Activated CD8-positive, alpha-beta memory T cell treated with anti-CD3 and anti-CD28 coated beads, Interleukin-2, amount 50 U/mL, for 1 hour (primary cell): ENCODE data around the gene DNASE2.
"Not testable (repeated sequence)": the region's sequence is repeated elsewhere in the genome, so short reads cannot be mapped to it uniquely, and the experiment has no call there.

Source experiments
- DNase-seq: peaks from one replicate; pipeline ENCODE4 v3.0.0-alpha.2; 2020; ENCODE audit errors: extremely low read depth

DNASE2 gene

DNA sequence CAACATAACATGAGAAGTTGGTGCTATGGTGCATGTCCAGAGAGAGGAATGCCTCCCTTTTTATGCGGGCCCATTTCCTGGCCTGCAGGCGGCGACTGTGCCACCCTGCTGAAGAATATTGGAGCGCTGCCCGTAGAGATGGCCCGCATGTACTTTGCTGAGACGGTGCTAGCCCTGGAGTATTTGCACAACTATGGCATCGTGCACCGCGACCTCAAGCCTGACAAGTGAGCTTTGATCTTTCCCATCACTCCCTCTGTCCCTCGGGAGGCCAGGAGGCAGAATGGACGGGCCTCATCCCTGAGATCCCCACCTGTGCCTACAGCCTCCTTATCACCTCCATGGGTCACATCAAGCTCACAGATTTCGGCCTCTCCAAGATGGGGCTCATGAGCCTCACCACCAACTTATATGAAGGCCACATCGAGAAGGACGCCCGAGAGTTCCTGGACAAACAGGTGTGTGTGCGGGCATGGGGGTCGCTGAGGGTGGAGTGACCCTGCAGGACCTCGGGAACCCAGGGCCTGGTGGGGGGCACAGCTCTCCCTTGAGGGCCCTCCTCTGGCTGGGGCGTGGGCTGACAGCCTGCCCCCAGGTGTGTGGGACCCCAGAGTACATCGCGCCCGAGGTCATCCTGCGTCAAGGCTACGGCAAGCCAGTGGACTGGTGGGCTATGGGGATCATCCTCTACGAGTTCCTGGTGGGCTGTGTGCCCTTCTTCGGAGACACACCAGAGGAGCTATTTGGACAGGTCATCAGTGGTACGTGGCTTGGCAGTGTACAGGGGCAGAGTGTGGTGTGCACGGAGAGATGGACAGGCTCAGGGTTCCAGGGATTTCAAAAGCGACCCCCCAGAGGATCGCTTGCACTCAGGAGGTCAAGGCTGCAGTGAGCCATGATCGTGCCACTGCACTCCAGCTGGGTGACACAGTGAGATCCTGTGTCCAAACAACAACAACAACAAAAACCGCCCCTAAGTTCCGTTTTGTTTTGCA, 16.2 kb downstream of the DNASE2 start:
- no peak for DNase-seq

DNA sequence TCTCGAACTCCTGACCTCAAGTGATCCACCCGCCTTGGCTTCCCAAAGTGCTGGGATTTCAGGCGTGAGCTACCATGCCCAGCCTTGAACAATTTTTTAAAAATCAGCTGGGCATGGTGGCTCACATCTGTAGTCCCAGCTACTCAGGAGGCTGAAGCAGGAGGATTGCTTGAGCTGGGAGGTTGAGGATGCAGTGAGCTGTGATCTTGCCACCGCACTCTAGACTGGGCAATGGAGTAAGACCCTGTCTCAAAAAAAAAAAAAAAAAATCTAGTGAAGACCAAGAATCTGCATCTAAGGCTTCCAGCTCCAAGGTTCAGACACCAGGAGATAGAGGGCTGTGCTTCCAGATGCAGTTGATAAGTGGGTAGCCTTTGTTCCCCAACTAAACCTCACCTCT, 17.1 kb downstream of the DNASE2 start:
- no peak for DNase-seq

DNA sequence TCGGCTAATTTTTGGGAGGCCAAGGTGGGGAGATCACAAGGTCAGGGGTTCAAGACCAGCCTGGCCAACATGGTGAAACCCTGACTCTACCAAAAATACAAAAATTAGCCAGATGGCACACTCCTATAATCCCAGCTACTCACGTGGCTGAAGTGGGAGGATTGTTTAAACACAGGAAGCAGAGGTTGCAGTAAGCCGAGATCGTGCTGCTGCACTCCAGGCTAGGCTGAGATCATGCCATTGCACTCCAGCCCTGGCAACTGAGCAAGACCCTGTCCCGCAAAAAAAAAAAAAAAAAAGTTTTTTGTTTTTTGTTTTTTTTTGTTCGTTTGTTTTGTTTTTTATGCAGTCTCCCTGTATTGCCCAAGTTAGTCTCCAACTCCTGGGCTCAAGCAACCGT, 21.7 kb downstream of the DNASE2 start:
- DNase-seq, result no peak

DNA sequence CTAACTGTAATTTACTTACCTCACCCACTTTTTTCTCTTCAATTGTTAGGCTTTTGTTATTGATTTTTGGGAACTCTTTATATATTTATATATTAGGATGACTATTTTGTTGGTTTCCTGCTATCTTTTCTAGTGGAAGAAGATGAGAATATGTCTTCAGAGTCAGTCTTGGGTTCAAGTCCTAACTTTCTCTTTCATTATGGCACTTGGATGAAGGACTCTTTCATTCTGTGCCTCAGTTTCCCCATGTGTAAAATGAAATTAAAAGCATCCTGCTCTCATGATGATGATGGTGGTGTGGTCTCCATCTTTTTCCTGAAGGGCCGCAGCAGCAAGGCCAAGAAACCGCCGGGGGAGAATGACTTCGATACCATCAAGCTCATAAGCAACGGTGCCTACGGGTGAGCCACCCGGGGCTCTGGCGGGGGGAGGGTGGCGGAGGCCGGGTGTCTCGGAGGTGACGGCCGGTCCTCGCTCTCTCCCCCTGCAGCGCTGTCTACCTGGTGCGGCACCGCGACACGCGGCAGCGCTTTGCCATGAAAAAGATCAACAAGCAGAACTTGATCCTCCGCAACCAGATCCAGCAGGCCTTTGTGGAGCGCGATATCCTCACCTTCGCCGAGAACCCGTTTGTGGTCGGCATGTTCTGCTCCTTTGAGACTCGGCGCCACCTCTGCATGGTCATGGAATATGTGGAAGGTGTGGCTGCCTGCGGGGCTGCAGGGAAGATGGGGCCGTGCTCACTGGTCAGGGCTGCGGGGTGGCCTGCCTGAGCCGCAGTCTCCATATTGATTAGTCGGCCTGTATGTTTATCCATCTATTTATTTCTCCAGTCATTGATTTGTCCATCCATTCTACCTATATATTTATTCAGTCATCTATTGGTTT, 23.0 kb downstream of the DNASE2 start:
- DNase-seq, result no peak

GRCh38 chr19:12856653-12857052, 24.6 kb downstream of the DNASE2 start:
- no peak for DNase-seq

DNA sequence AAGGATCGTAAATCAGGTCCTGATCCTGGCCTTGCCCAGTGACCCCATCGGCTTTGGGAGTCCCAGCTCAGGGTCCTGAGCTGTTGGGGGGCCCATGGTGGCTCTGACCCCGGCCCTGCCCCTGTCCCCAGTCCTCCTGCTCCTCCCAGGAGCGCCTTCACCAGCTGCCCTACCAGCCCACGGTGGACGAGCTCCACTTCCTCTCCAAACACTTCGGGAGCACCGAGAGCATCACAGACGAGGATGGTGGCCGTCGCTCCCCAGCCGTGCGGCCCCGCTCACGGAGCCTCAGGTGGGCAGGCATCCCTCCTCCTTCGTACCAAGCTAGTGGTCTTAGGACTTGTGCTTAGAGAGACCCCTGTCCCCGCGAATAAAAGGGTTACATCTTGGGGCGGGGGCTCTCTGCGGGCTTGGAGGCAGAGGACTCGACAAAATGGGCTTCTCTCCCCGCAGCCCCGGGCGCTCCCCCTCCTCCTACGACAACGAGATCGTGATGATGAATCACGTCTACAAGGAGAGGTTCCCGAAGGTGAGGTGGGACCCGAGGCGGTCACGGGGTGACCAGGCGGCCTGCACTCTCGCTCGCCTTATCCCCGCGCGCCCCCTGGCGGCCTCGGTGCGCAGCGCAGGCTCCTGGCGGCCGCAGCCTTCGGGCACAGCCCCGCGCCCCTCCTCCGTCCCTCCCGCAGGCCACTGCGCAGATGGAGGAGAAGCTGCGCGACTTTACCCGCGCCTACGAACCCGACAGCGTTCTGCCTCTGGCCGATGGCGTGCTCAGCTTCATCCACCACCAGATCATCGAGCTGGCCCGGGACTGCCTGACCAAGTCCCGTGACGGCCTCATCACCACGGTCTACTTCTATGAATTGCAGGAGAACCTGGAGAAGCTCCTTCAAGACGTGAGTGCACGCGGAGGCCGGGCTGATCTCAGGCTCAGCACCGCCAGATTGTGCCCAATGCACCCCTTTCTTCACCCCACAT, 33.8 kb downstream of the DNASE2 start:
- peak; percentile 36 for DNase-seq

GRCh38 chr19:12846613-12847012, 34.6 kb downstream of the DNASE2 start:
- DNase-seq, result not testable (repeated sequence)

DNA sequence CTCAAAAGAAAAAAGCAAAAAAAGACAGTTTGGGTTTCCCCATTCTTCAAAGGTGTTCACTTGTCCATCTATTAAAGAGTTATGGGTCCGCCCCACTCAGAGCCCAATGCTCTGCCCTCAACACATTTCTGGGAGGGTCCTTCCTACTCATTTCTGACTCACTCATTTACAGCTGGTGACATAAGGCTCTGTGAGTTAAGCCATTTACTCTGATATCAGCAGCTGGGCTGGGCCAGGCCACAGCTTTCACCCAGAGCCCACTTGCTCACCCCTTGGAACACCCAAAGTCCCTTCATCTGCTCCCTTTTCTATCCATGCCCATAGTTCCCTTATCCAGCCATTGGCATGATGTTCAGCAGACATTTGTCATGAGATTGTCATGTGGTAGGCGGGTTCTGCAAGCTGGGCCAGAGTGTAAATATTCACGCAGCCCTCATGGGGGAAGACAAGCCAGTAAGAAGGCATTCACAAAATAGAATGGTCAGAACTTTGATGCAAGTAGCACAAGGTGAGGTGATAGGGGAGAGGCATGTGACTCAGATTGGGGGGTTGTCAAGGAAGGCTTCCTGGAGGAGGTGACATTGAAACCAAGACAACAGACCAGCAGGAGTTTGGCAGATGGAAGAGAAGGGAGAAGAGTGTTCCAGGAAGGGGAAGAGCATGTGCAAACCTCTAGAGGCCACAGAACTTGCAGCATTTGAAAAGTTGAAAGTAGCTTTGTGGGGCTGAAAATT, 37.1 kb downstream of the DNASE2 start:
- DNase-seq, result no peak

- DNase-seq, result no peak
Measured at GRCh38 chr19:12843328-12843727, 37.9 kb downstream of the DNASE2 start.

GRCh38 chr19:12842511-12842910, 38.7 kb downstream of the DNASE2 start:
- no peak for DNase-seq

DNA sequence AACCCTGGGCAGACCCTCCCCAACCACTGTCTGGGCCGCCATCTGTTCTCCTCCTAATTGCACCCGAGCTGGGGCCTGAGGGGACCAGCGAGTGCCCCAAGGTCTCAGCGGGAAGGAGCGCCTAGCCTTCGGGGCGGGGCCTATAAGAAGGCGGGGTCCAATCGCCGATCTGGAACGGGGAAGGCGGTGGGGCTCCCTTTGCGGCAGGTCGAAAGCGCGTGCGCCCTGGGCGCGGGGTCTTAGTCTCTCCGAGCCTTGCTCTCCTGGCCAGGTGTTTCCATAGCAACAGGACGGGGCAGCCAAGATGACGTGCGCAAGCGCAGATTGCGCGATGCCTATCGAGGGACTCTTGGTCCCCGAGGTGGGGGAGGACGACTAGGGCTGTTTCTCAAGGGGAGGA, 40.2 kb downstream of the DNASE2 start:
- DNase-seq, result no peak

- no peak for DNase-seq
Measured at GRCh38 chr19:12840091-12841079, 40.9 kb downstream of the DNASE2 start.

DNA sequence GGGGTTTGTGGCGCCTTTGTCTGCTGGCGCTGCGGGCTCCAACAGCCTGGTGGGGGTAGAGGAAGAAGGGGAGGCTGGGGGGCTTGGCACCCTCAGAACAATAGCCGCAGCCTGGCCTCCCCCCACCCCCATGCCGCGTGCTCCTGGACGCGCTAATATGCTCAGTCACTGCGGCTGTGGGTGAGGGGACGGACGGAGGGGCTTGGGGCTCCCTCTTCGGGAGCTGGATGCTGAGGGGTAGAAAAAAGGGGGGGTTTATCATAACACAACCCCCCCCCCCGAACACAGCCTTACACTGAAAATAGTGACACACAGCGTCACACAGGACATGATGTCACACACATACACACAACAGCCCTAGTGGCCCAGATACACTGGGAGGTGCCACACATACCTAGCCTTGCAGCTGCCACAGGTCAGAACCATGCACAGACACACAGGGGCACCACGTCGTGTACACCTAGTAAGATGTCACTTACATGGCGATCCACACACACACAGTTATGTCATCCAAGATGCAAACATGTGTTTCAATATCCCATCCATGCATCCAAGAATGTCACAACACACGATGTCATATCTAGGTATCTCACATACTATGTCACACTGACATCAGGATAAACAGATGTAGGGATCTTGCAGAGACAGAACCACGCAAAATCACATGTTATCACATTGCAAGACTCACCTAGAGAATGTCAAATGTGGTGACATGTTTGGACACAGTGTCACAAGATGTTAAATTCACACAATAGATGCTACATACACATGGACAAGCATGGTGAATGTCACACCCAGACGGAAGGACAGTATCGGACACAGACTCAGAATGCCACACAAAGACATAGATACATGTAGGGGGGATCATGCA, 42.1 kb downstream of the DNASE2 start:
- no peak for DNase-seq

DNA sequence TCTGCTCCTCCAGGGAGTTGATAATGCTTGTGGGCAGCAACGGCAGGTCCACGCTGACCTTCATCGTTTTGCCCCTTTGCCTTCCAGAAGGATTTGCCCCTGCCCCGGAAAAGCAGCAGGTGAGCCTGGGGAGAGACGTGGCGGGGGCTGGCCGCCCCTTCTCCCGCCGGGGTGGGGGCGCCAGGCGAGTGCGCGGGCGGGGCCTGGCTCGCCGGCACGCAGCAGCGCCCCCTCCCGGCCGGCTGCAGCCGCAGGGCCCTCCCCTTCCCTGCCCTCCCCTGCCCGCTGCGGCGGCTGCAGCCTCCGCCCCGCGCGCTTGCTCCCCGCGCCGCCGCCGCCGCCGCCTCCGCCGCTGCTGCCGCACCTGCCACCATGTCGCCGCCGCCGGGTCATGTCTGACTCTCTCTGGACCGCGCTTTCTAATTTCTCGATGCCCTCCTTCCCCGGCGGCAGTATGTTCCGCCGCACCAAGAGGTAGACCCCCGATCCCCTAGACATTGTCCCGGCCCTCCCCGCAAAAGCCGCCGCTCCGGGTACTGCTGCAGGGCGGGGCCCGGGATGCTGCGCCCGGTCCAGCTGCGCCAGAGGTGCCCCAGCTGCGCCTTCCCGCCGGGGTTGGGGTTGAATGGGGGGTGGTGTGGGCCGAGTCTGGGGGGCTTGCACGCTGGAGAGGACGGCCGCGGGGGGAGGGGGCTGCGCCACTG, 42.9 kb downstream of the DNASE2 start, which contains the start of gene MAST1:
Gene MAST1 (plus strand): TSS at position 334 of the 704 bp plus-strand sequence. CDS start 58 bp downstream, at position 392.
- no peak for DNase-seq

DNA sequence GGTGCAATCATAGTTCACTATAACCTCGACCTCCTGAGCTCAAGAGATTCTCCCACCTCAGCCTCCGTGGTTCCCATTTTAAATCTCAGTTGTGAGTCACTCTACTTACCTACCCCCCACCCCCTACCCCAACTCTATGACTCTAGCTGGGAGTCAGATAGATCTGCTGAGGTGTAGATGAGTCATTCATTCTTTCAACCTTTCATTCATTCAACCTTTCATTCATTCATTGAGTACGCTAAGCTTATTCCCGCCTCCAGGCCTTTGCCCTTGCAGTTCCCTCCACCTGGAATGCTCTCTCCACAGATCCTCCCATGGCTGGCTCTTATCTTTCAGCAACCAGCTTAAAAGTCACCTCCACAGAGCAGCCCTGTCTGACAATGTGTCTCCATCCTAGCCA, 44.0 kb downstream of the DNASE2 start:
- no peak for DNase-seq

- DNase-seq, result no peak
Measured at GRCh38 chr19:12836529-12836863, 44.8 kb downstream of the DNASE2 start.

DNA sequence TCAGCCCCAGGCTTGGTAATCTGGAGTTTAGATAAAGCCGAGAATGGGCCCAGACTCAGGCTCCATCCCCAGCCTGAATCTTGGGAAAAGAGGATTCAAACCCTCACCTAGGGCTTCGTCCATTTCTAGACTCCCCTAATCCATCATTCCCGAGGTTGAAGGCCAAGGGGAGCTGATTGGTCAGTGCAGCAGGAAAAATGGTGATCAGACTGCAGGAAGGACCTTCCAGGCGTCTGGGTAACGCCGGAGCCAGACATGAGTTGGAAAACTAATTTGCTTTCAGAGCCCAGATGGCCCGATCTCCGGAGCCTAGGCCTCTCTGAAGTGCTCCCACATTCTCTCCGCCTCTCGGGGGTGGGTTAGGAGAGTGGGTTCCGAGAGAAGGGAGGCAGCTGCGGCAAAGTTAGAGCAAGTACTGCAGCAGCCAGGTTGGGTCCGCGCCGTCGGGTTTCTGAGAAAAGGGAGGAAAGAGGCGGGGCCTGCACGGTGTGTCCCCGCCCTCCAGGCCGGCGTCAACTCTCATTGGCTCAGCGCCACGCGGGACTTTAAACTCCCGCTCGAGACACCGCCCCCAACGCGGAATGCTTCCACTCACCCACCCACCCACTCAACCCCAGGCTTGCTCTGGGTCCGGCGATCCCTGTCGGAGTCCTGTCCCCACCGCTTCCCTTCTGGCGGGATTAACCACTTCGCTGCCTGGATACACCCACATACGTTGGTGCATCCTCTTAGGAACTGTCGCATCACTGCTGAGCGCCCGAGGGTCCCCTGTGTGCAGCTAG, 46.1 kb downstream of the DNASE2 start:
- no peak for DNase-seq
